Calu3 (cell line): ENCODE measurements around the gene SPATA13. TPM values are rescaled to one million over a fixed set of nuclear protein-coding genes. Genes with fewer than 3 reads are reported as not detected.

Source experiments
- BruUV-seq: library from RNA; stranded (reverse); fragments of 400-500 nt; replicated peaks from 2 replicates; lab custom pipeline; 2021; lab: Mats Ljungman, UMichigan
- CTCF ChIA-PET: fragments of 300-600 bp; sonication (Branson Sonifier 250); formaldehyde crosslinking; loops from one replicate; lab custom pipeline; 2022; ENCODE audit warnings: antibody characterized with exemption; lab: Charles Lee
- DNase-seq: peaks from one replicate; pipeline ENCODE4 v3.0.0; 2022
- H3K27ac Mint-ChIP-seq: one replicate; pipeline ENCODE4 v1.8.0; 2022; ENCODE audit warnings: mixed read lengths; ENCODE audit not compliant: unreplicated experiment
- H3K27me3 Mint-ChIP-seq: one replicate; pipeline ENCODE4 v1.8.0; 2022; ENCODE audit warnings: mixed read lengths; ENCODE audit not compliant: unreplicated experiment
- H3K36me3 Mint-ChIP-seq: one replicate; pipeline ENCODE4 v1.8.0; 2022; ENCODE audit warnings: mild to moderate bottlenecking, moderate library complexity, mixed read lengths; ENCODE audit not compliant: insufficient read depth, unreplicated experiment
- H3K4me1 Mint-ChIP-seq: one replicate; pipeline ENCODE4 v1.8.0; 2022; ENCODE audit warnings: mild to moderate bottlenecking, low read depth, mixed read lengths; ENCODE audit not compliant: unreplicated experiment
- H3K4me3 Mint-ChIP-seq: one replicate; pipeline ENCODE4 v1.8.0; 2022; ENCODE audit warnings: mild to moderate bottlenecking, low read depth, moderate library complexity, mixed read lengths; ENCODE audit not compliant: unreplicated experiment
- H3K9me3 Mint-ChIP-seq: one replicate; pipeline ENCODE4 v1.8.0; 2022; ENCODE audit warnings: low read depth, mixed read lengths; ENCODE audit not compliant: unreplicated experiment
- intact Hi-C: fragments of 100-400 bp; cut with micrococcal nuclease; formaldehyde crosslinking; loops from one replicate; pipeline ENCODE4 v1.10.0; 2022; ENCODE audit not compliant: unreplicated experiment
- total RNA-seq: library from RNA; stranded (reverse); gene quantifications from 2 replicates; pipeline ENCODE4 v1.2.3, GENCODE V29; 2022
- TF ChIP-seq, protein P1 (sequence below): fragments of 200-600 bp; IDR thresholded peaks from one replicate; pipeline ENCODE4 v1.8.0; 2022; ENCODE audit warnings: antibody characterized with exemption; ENCODE audit not compliant: unreplicated experiment

SPATA13 gene
- total RNA-seq, 1 experiment from 2014 or later = 33.8 TPM

- CTCF ChIA-PET = interaction anchor here (0.5 to 0.9 kb wide), 3 partner anchors 9 to 263 kb away, joined by 3 read pairs; no protein-coding TSS in a partner anchor
- H3K9me3 Mint-ChIP-seq = peaks cover 2% of the 10 kb centered on the region
- intact Hi-C loops = no loop called here
- H3K4me3 Mint-ChIP-seq = peak overlapping the region; percentile 65
- TSS peak; percentile 82 for BruUV-seq
- DNase-seq = no peak
- peaks cover 22% of the 10 kb centered on the region for H3K36me3 Mint-ChIP-seq
- peaks cover 70% of the 10 kb centered on the region for H3K4me1 Mint-ChIP-seq
- no peaks in the 10 kb centered on the region for H3K27me3 Mint-ChIP-seq
- peak overlapping the region; percentile 81 for H3K27ac Mint-ChIP-seq
- TF ChIP-seq, protein P1, sequence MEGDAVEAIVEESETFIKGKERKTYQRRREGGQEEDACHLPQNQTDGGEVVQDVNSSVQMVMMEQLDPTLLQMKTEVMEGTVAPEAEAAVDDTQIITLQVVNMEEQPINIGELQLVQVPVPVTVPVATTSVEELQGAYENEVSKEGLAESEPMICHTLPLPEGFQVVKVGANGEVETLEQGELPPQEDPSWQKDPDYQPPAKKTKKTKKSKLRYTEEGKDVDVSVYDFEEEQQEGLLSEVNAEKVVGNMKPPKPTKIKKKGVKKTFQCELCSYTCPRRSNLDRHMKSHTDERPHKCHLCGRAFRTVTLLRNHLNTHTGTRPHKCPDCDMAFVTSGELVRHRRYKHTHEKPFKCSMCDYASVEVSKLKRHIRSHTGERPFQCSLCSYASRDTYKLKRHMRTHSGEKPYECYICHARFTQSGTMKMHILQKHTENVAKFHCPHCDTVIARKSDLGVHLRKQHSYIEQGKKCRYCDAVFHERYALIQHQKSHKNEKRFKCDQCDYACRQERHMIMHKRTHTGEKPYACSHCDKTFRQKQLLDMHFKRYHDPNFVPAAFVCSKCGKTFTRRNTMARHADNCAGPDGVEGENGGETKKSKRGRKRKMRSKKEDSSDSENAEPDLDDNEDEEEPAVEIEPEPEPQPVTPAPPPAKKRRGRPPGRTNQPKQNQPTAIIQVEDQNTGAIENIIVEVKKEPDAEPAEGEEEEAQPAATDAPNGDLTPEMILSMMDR = no peak
Observed at GRCh38 chr13:24184265-24184841, 23.8 kb downstream of the SPATA13 start.

- BruUV-seq = no TSS peak
- peaks cover 22% of the 10 kb centered on the region for H3K36me3 Mint-ChIP-seq
- no peaks in the 10 kb centered on the region for H3K27me3 Mint-ChIP-seq
- CTCF ChIA-PET = no interaction called here
- H3K4me3 Mint-ChIP-seq = peak overlapping the region; percentile 65
- TF ChIP-seq, protein P1 = no peak
- intact Hi-C loops = no loop called here
- peak overlapping the region; percentile 81 for H3K27ac Mint-ChIP-seq
- peaks cover 2% of the 10 kb centered on the region for H3K9me3 Mint-ChIP-seq
- peaks cover 65% of the 10 kb centered on the region for H3K4me1 Mint-ChIP-seq
- DNase-seq = no peak
Observed at GRCh38 chr13:24184882-24185281, 24.4 kb downstream of the SPATA13 start.

DNA sequence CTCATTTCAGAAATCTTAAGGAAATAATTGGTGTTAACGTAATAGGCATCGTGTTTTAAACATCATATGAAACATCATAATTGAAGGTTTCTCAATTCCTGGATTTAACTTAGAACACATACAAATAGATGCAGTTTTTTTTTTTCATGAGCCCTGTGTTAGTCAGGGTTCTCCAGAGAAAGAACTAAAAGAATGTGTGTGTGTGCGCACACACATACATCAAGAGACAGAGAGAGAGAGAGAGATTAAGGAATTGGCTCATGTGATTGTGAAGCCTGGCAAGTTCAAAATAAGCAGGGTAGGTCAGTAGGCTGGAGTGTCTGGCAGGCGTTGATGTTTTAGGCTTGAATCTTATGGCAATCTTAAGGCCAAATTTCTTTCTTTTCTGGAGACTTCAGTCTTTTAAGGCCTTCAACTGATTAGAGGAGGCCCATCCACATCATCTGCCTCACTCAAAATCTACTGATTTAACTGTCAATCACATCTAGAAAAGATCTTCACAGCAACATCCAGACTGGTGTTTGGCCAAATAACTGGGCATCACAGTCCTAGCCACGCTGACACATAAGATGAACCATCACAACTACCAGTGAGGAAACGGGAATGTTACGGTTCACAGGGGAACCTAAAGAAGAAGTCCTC lies 25.2 kb downstream of the SPATA13 start:
- Mint-ChIP-seq H3K4me3 (peak overlapping the region; percentile 65), H3K9me3 (peaks cover 2% of the 10 kb centered on the region), H3K27ac (peak overlapping the region; percentile 81), H3K4me1 (peaks cover 62% of the 10 kb centered on the region), H3K36me3 (peaks cover 22% of the 10 kb centered on the region), H3K27me3 (no peaks in the 10 kb centered on the region)
- DNase-seq = no peak
- intact Hi-C loops = no loop called here
- CTCF ChIA-PET = interaction anchor here (0.6 kb wide), 1 partner anchor 25 kb away, joined by 3 read pairs; the partner anchor contains the start of gene SPATA13
- BruUV-seq = no TSS peak
- TF ChIP-seq, protein P1 = no peak

DNA sequence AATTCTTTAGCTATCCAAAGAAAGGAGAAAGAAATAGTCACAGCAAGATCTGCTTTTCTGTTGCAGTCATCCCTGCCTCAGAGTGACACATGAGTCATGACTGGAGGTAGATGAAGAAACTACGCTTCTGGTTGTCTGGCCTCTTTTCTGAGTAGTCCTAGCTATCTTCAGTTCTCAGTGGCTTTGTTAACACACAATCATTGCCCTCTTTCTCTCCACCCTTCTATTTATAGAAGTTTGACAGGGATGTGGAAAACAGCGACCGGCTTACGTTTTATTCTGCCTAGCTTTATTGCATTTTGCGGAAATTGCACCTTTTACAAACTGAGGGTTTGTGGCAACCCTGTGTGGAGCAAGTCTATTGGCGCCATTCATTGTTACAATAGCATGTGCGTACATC lies 26.7 kb downstream of the SPATA13 start:
- no peak for DNase-seq
- H3K36me3 Mint-ChIP-seq = peaks cover 19% of the 10 kb centered on the region
- no peaks in the 10 kb centered on the region for H3K27me3 Mint-ChIP-seq
- BruUV-seq = no TSS peak
- CTCF ChIA-PET = interaction anchor here (0.7 to 0.9 kb wide), 2 partner anchors 26 to 34 kb away, joined by 3 read pairs; no protein-coding TSS in a partner anchor
- peaks cover 1% of the 10 kb centered on the region for H3K9me3 Mint-ChIP-seq
- intact Hi-C loops = no loop called here
- H3K4me1 Mint-ChIP-seq = peaks cover 59% of the 10 kb centered on the region
- TF ChIP-seq, protein P1 = no peak
- no peak overlapping the region for H3K4me3 Mint-ChIP-seq
- no peak overlapping the region for H3K27ac Mint-ChIP-seq
